HL-60/S4 (cell line): ENCODE measurements around the gene KPNA5.

Experiments used
- in situ Hi-C: fragments of 300-500 bp; cut with MboI; formaldehyde crosslinking; loops from 2 replicates; pipeline ENCODE4 v1.14.3; 2022; ENCODE audit warnings: low sequenced_read_pairs

Gene KPNA5

GRCh38 chr6:116779573-116780164 lies 98.7 kb downstream of the KPNA5 start:
- in situ Hi-C loops = no loop called here

GRCh38 chr6:116783852-116784251 lies 102.8 kb downstream of the KPNA5 start:
- in situ Hi-C loops = no loop called here
